CD14-positive monocyte (primary cell): ENCODE measurements around the gene FAM13C. TPM values are rescaled to one million over a fixed set of nuclear protein-coding genes. Genes with fewer than 3 reads are reported as not detected.

Source experiments
- DNase-seq, 3 donors: peaks; one replicate each; pipeline ENCODE4 v3.0.0-alpha.2; 2011 to 2022
- H2AFZ ChIP-seq: 2 replicates; pipeline ENCODE4 v1.6.0; 2012; ENCODE audit warnings: mild to moderate bottlenecking, low read depth, low read length, inconsistent platforms; ENCODE audit not compliant: insufficient read depth, poor library complexity, severe bottlenecking
- H3K27ac ChIP-seq, 2 donors: 1 replicate in 1 of 2; 2 replicates in 1 of 2; pipeline ENCODE4 v1.5.1; 2012 to 2013; ENCODE audit warnings: low read length in 2 of 2, control low read depth in 1 of 2, inconsistent platforms in 1 of 2, low read depth in 1 of 2, mild to moderate bottlenecking in 1 of 2
- H3K27me3 ChIP-seq, 2 donors: one replicate each; pipeline versions ENCODE4 v1.6.0 to v1.6.1; 2011 to 2013; ENCODE audit warnings: low read length in 2 of 2; ENCODE audit not compliant: control insufficient read depth in 2 of 2, insufficient read depth in 2 of 2
- H3K36me3 ChIP-seq, 2 donors: replicated peaks in 1 of 2; 1 replicate in 1 of 2; 2 replicates in 1 of 2; pipeline versions ENCODE4 v1.5.1 to v1.6.1; 2012 to 2013; ENCODE audit warnings: low read length in 2 of 2, control low read depth in 1 of 2, inconsistent platforms in 1 of 2, mild to moderate bottlenecking in 1 of 2; ENCODE audit not compliant: insufficient read depth in 2 of 2, control insufficient read depth in 1 of 2
- H3K4me1 ChIP-seq, 2 donors: 1 replicate in 1 of 2; 2 replicates in 1 of 2; pipeline versions ENCODE4 v1.5.1 to v1.6.1; 2012 to 2013; ENCODE audit warnings: low read length in 2 of 2, control low read depth in 1 of 2, inconsistent platforms in 1 of 2, mild to moderate bottlenecking in 1 of 2, moderate library complexity in 1 of 2; ENCODE audit not compliant: insufficient read depth in 2 of 2, control insufficient read depth in 1 of 2
- H3K4me2 ChIP-seq: replicated peaks from 2 replicates; pipeline ENCODE3; 2012; ENCODE audit warnings: low read length, moderate library complexity, mild to moderate bottlenecking; ENCODE audit not compliant: poor library complexity, severe bottlenecking; ENCODE audit errors: extremely low read depth
- H3K4me3 ChIP-seq, 3 experiments: fragments of 200-600 bp in 1 of 3; sonication (generic) in 1 of 3; replicated peaks in 1 of 3; 1 replicate in 2 of 3; 2 replicates in 1 of 3; pipeline ENCODE4 v1.5.1; 2011 to 2013; ENCODE audit warnings: low read length in 3 of 3, mild to moderate bottlenecking in 3 of 3, control low read depth in 2 of 3, low read depth in 2 of 3, inconsistent platforms in 1 of 3, moderate library complexity in 1 of 3
- H3K79me2 ChIP-seq: 2 replicates; pipeline ENCODE4 v1.6.0; 2012; ENCODE audit warnings: mild to moderate bottlenecking, control low read depth, inconsistent platforms, low read length, moderate library complexity; ENCODE audit not compliant: insufficient read depth
- H3K9ac ChIP-seq: 2 replicates; pipeline ENCODE4 v1.6.0; 2017; ENCODE audit warnings: low read length, mild to moderate bottlenecking; ENCODE audit not compliant: insufficient read depth, poor library complexity, severe bottlenecking
- H3K9me3 ChIP-seq, 2 donors: replicated peaks in 1 of 2; 1 replicate in 1 of 2; 2 replicates in 1 of 2; pipeline versions ENCODE4 v1.5.1 to v1.6.1; 2012 to 2013; ENCODE audit warnings: low read length in 2 of 2, control low read depth in 1 of 2; ENCODE audit not compliant: control insufficient read depth in 1 of 2, insufficient read depth in 1 of 2
- H4K20me1 ChIP-seq: 2 replicates; pipeline ENCODE4 v1.6.0; 2012; ENCODE audit warnings: mild to moderate bottlenecking, low read length, control low read depth, moderate library complexity; ENCODE audit not compliant: insufficient read depth
- H3K27ac Mint-ChIP-seq, 7 donors: one replicate each; pipeline ENCODE4 v1.8.0; 2020; ENCODE audit warnings: mild to moderate bottlenecking in 7 of 7, mixed read lengths in 7 of 7, moderate library complexity in 6 of 7, inconsistent platforms in 2 of 7
- H3K27me3 Mint-ChIP-seq, 3 donors: one replicate each; pipeline ENCODE4 v1.8.0; 2021 to 2022; ENCODE audit warnings: low read depth in 3 of 3, mild to moderate bottlenecking in 3 of 3, mixed read lengths in 3 of 3, moderate library complexity in 3 of 3, inconsistent platforms in 1 of 3
- H3K36me3 Mint-ChIP-seq, 2 donors: one replicate each; pipeline ENCODE4 v1.8.0; 2020; ENCODE audit warnings: mixed read lengths in 2 of 2, inconsistent platforms in 1 of 2, mild to moderate bottlenecking in 1 of 2
- H3K4me1 Mint-ChIP-seq: one replicate; pipeline ENCODE4 v1.8.0; 2020; ENCODE audit warnings: mild to moderate bottlenecking, mixed read lengths
- H3K4me3 Mint-ChIP-seq, 2 donors: one replicate each; pipeline ENCODE4 v1.8.0; 2020; ENCODE audit warnings: mild to moderate bottlenecking in 2 of 2, mixed read lengths in 2 of 2, moderate library complexity in 1 of 2
- H3K9me3 Mint-ChIP-seq, 7 donors: one replicate each; pipeline ENCODE4 v1.8.0; 2020 to 2022; ENCODE audit warnings: mixed read lengths in 7 of 7, mild to moderate bottlenecking in 6 of 7, moderate library complexity in 6 of 7, inconsistent platforms in 2 of 7
- CTCF ChIP-seq: fragments of 200-600 bp; IDR thresholded peaks from one replicate; pipeline ENCODE4 v1.8.0; 2022; ENCODE audit warnings: antibody characterized with exemption, mild to moderate bottlenecking
- WGBS: methylation state at CpG from one replicate; pipeline ENCODE4 v1.1.5; 2013; ENCODE audit warnings: missing lambda C conversion rate; ENCODE audit not compliant: insufficient coverage; 5-methylcytosine and 5-hydroxymethylcytosine counted together
- intact Hi-C, 2 donors: fragments of 100-400 bp; cut with micrococcal nuclease; formaldehyde crosslinking; loops; one replicate each; pipeline versions ENCODE4 v1.15.0 to v1.15.1; 2023
- polyA plus RNA-seq, 3 donors: library from polyadenylated mRNA; depleted of rRNA in 1 of 3; unstranded in 2 of 3; stranded (reverse) in 1 of 3; fragments of 300-500 nt in 2 of 3; fragments of >200 nt in 1 of 3; fragmentation: Illumina TruSeq in 2 of 3; gene quantifications; 1 replicate in 2 of 3; 2 replicates in 1 of 3; pipeline ENCODE4 v1.2.3, GENCODE V29; 2012 to 2021

FAM13C gene
- polyA plus RNA-seq, 3 donors: not detected

- no peak overlapping the region for H3K27ac Mint-ChIP-seq
- no peak overlapping the region for H3K9ac ChIP-seq
- H3K4me2 ChIP-seq: no peak overlapping the region
- H3K36me3 ChIP-seq: no peaks in the 10 kb centered on the region
- no peak overlapping the region for H3K4me3 Mint-ChIP-seq
- H4K20me1 ChIP-seq: no peaks in the 10 kb centered on the region
- peaks cover 13 to 28% of the 10 kb centered on the region in 2 donors for H3K27me3 ChIP-seq
- peaks cover 17 to 23% (median 22%) of the 10 kb centered on the region in 3 donors for H3K27me3 Mint-ChIP-seq
- TF ChIP-seq CTCF: no peak
- H3K4me1 ChIP-seq: no peaks in the 10 kb centered on the region
- DNase-seq: no peak
- H3K27ac ChIP-seq: no peak overlapping the region
- peaks cover 3% of the 10 kb centered on the region for H3K4me1 Mint-ChIP-seq
- intact Hi-C loops: no loop called here
- no peaks in the 10 kb centered on the region for H3K36me3 Mint-ChIP-seq
- H3K4me3 ChIP-seq: no peak overlapping the region
- H3K79me2 ChIP-seq: no peaks in the 10 kb centered on the region
- WGBS: 89% methylated on average over 3 of the region's 3 CpGs
- H2AFZ ChIP-seq: no peak overlapping the region
- peaks cover 0 to 2% of the 10 kb centered on the region in 2 donors for H3K9me3 ChIP-seq
- peaks cover 0 to 5% (median 0%) of the 10 kb centered on the region in 7 donors for H3K9me3 Mint-ChIP-seq
Observed at GRCh38 chr10:59366290-59366689, 3.9 kb upstream of the FAM13C start.

GRCh38 chr10:59363446-59363958 is 1.2 kb upstream of the FAM13C start:
- H2AFZ ChIP-seq: no peak overlapping the region
- no peak overlapping the region for H3K4me3 ChIP-seq
- H3K36me3 ChIP-seq: no peaks in the 10 kb centered on the region
- 92% methylated on average over 1 of the region's 3 CpGs for WGBS
- H3K27me3 ChIP-seq: peaks cover 13 to 34% of the 10 kb centered on the region in 2 donors
- H3K9me3 ChIP-seq: no peaks in the 10 kb centered on the region
- no peak overlapping the region for H3K9ac ChIP-seq
- no peaks in the 10 kb centered on the region for H3K79me2 ChIP-seq
- Mint-ChIP-seq H3K4me3 (peak overlapping the region in 1 of 2 donors; percentile 52), H3K4me1 (peaks cover 3% of the 10 kb centered on the region), H3K27me3 (peaks cover 17 to 26% (median 20%) of the 10 kb centered on the region in 3 donors), H3K27ac (no peak overlapping the region), H3K9me3 (peaks cover 0 to 4% (median 0%) of the 10 kb centered on the region in 7 donors), H3K36me3 (no peaks in the 10 kb centered on the region)
- H3K4me2 ChIP-seq: no peak overlapping the region
- no peaks in the 10 kb centered on the region for H3K4me1 ChIP-seq
- no peak overlapping the region for H3K27ac ChIP-seq
- DNase-seq: no peak
- intact Hi-C loops: no loop called here
- no peaks in the 10 kb centered on the region for H4K20me1 ChIP-seq
- no peak for TF ChIP-seq CTCF
